Mucosa of rectum (tissue), 2 donors: ENCODE measurements around the gene MYCBPAP.
A peak's percentile ranks its signal among the peaks of the same experiment; 100 is the strongest.
"Not testable (repeated sequence)": the region's sequence is repeated elsewhere in the genome, so short reads cannot be mapped to it uniquely, and the experiment has no call there.

ENCODE experiments used
- H3K27ac ChIP-seq, 2 donors: one replicate each; pipeline ENCODE4 v1.7.0; 2013; ENCODE audit warnings: inconsistent platforms in 2 of 2, low read depth in 2 of 2, low read length in 2 of 2
- H3K27me3 ChIP-seq, 2 donors: one replicate each; pipeline ENCODE4 v1.7.0; 2013; ENCODE audit warnings: low read length in 2 of 2; ENCODE audit not compliant: control insufficient read depth in 2 of 2, insufficient read depth in 2 of 2
- H3K36me3 ChIP-seq, 2 donors: one replicate each; pipeline ENCODE4 v1.7.0; 2013; ENCODE audit warnings: low read length in 2 of 2; ENCODE audit not compliant: control insufficient read depth in 2 of 2, insufficient read depth in 2 of 2
- H3K4me1 ChIP-seq, 2 donors: one replicate each; pipeline ENCODE4 v1.7.0; 2013; ENCODE audit warnings: low read length in 2 of 2, mild to moderate bottlenecking in 1 of 2; ENCODE audit not compliant: control insufficient read depth in 2 of 2, insufficient read depth in 2 of 2
- H3K4me3 ChIP-seq, 2 donors: one replicate each; pipeline ENCODE4 v1.7.0; 2013; ENCODE audit warnings: low read length in 2 of 2
- H3K9ac ChIP-seq, 2 donors: one replicate each; pipeline ENCODE4 v1.7.0; 2013; ENCODE audit warnings: low read length in 2 of 2, low read depth in 1 of 2, mild to moderate bottlenecking in 1 of 2
- H3K9me3 ChIP-seq, 2 donors: one replicate each; pipeline ENCODE4 v1.7.0; 2013; ENCODE audit warnings: low read length in 2 of 2; ENCODE audit not compliant: control insufficient read depth in 2 of 2
- donor health status: healthy.
- donor health status: Normal muscosa, but diverticular disease.

Gene MYCBPAP

GRCh38 chr17:50471009-50471905 lies 37.0 kb upstream of the MYCBPAP start:
- H3K4me1 ChIP-seq = peaks cover 31 to 52% of the 10 kb centered on the region in 2 donors

GRCh38 chr17:50472286-50472685 lies 36.0 kb upstream of the MYCBPAP start:
- H3K27me3 ChIP-seq = peaks cover 0 to 3% of the 10 kb centered on the region in 2 donors
- H3K9me3 ChIP-seq = no peaks in the 10 kb centered on the region
- H3K4me3 ChIP-seq = no peak overlapping the region
- H3K27ac ChIP-seq = no peak overlapping the region
- H3K4me1 ChIP-seq = peaks cover 27 to 48% of the 10 kb centered on the region in 2 donors
- peaks cover 15 to 24% of the 10 kb centered on the region in 2 donors for H3K36me3 ChIP-seq
- no peak overlapping the region for H3K9ac ChIP-seq

More at GRCh38 chr17:50471009-50471905, 37.0 kb upstream of the MYCBPAP start:
- Histone ChIP-seq H3K9me3 (no peaks in the 10 kb centered on the region), H3K36me3 (peaks cover 15 to 24% of the 10 kb centered on the region in 2 donors), H3K9ac (peak overlapping the region in 1 of 2 donors; percentile 36), H3K27ac (peak overlapping the region; percentile 32 to 51), H3K27me3 (peaks cover 0 to 3% of the 10 kb centered on the region in 2 donors), H3K4me3 (no peak overlapping the region)

GRCh38 chr17:50472761-50473161 lies 35.5 kb upstream of the MYCBPAP start:
- not testable (repeated sequence) for H3K27ac ChIP-seq, H3K4me3 ChIP-seq, H3K27me3 ChIP-seq, H3K9ac ChIP-seq, H3K9me3 ChIP-seq
- peaks cover 26 to 44% of the 10 kb centered on the region in 2 donors for H3K4me1 ChIP-seq
- H3K36me3 ChIP-seq = peaks cover 15 to 24% of the 10 kb centered on the region in 2 donors

DNA sequence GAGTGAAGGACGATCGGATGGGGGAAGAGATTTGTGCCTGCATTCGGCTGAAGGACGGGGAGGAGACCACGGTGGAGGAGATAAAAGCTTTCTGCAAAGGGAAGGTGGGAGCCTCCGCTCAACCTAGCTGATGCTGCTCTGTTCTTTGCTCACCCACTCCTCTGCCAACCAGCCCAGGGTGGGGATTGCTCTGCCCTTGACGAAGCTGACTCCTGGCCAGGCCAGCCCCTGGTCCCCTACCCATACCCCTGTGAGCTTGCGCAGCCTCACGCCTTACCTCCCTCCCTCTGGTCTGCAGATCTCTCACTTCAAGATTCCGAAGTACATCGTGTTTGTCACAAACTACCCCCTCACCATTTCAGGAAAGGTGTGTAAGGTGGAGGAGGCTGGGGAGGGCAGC lies 34.3 kb upstream of the MYCBPAP start:
- Histone ChIP-seq H3K4me1 (peaks cover 29 to 44% of the 10 kb centered on the region in 2 donors), H3K9ac (no peak overlapping the region), H3K27ac (no peak overlapping the region)

GRCh38 chr17:50474523-50474922 lies 33.7 kb upstream of the MYCBPAP start:
- no peak overlapping the region for H3K4me3 ChIP-seq
- no peaks in the 10 kb centered on the region for H3K27me3 ChIP-seq
- no peak overlapping the region for H3K9ac ChIP-seq
- peaks cover 15 to 22% of the 10 kb centered on the region in 2 donors for H3K36me3 ChIP-seq
- peaks cover 26 to 39% of the 10 kb centered on the region in 2 donors for H3K4me1 ChIP-seq
- no peaks in the 10 kb centered on the region for H3K9me3 ChIP-seq
- no peak overlapping the region for H3K27ac ChIP-seq

More for the DNA sequence above, 34.3 kb upstream of the MYCBPAP start:
- Histone ChIP-seq H3K36me3 (peaks cover 15 to 22% of the 10 kb centered on the region in 2 donors), H3K27me3 (no peaks in the 10 kb centered on the region), H3K4me3 (no peak overlapping the region), H3K9me3 (no peaks in the 10 kb centered on the region)

- Histone ChIP-seq H3K4me1 (peaks cover 26 to 37% of the 10 kb centered on the region in 2 donors), H3K27ac (no peak overlapping the region), H3K4me3 (peak overlapping the region; percentile 18 to 60), H3K9me3 (no peaks in the 10 kb centered on the region), H3K9ac (no peak overlapping the region), H3K27me3 (no peaks in the 10 kb centered on the region), H3K36me3 (peaks cover 15 to 22% of the 10 kb centered on the region in 2 donors)
Observed at GRCh38 chr17:50475362-50475761, 32.9 kb upstream of the MYCBPAP start.

DNA sequence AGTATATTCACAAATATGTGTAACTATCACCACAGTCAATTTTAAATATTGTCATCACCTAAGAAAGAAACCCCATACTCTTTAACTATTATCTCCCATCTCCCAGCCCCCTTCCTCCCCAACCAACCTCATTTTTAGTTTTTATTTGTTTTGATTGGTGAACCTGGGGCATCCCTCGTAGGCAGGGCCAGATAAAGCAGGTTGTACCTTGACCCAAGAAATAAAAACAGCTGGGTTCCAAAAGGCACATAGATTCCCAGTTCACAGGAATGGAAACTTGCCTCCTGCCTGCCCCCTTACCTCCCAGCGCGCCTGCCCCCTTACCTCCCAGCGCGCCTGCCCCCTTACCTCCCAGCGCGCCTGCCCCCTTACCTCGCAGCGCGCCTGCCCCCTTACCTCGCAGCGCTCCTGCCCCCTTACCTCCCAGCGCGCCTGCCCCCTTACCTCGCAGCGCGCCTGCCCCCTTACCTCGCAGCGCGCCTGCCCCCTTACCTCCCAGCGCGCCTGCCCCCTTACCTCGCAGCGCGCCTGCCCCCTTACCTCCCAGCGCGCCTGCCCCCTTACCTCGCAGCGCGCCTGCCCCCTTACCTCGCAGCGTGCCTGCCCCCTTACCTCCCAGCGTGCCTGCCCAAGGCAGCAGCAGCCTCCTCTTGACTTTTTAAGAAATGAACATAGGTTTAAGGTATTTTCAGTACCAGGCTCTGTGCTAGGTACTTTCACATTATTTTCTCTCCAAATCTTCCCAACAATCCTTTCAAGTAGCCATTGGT lies 32.3 kb upstream of the MYCBPAP start:
- Histone ChIP-seq H3K4me3 (peak overlapping the region; percentile 45 to 72), H3K4me1 (peaks cover 20 to 31% of the 10 kb centered on the region in 2 donors), H3K36me3 (peaks cover 14 to 20% of the 10 kb centered on the region in 2 donors), H3K9ac (peak overlapping the region; percentile 35 to 74), H3K27ac (peak overlapping the region; percentile 78 to 81)
- H3K9me3 ChIP-seq, H3K27me3 ChIP-seq: not testable (repeated sequence)

DNA sequence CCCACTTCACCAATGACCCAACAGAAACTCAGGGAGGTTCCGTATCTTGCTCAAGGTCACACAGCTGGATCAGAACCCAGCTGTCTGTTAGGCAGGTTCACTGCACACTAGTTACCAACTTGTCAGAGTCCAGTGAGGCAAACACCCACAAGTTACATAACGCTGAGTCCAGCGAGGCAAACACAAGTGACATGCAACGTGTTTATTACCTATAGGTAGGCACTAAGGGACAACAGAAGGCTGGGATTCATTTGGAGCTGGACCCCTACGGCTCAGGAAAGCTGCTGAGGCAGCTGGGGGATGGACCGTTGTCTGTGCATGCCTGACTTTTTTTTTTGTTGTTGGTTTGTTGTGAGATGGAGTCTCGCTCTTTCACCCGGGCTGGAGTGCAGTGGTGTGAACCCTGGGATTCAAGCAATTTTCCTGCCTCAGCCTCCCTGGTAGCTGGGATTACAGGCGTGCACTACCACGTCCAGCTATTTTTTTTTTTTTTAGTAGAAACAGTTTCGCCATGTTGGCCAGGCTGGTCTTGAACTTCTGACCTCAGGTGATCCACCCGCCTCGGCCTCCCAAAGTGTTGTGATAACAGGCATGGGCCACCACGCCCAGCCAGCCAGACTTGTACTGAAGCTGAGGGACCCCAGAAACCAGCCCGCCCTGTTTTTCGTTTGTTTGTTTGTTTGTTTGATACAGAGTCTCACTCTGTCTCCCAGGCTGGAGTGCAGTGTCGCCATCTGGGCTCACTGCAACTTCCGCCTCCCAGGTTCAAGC lies 31.5 kb upstream of the MYCBPAP start:
- H3K27ac ChIP-seq = peak overlapping the region; percentile 78 to 81
- H3K9me3 ChIP-seq = no peaks in the 10 kb centered on the region
- peaks cover 8 to 12% of the 10 kb centered on the region in 2 donors for H3K36me3 ChIP-seq
- peak overlapping the region; percentile 35 to 74 for H3K9ac ChIP-seq
- H3K27me3 ChIP-seq = no peaks in the 10 kb centered on the region
- H3K4me3 ChIP-seq = peak overlapping the region; percentile 45 to 72
- H3K4me1 ChIP-seq = peaks cover 18 to 28% of the 10 kb centered on the region in 2 donors

DNA sequence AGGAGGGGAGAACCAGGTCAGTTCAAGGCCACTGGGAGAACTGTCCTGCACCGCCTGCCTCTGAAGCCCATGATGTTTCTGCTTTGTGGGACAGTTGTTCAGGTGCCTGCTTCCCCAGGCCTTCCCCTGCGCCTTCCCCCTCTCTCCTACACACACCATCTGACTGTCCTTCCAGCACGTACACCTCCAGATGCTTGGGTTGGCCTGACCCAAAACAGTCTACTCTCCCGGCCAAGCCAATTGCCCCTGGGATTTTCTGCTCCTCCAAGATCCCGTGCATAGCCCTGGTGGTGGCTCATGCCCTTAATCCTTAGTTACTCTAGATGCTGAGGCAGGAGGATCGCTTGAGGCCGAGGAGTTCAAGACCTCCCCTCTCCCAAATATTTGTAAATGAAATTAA lies 30.3 kb upstream of the MYCBPAP start:
- H3K9me3 ChIP-seq = no peaks in the 10 kb centered on the region
- peaks cover 5 to 10% of the 10 kb centered on the region in 2 donors for H3K36me3 ChIP-seq
- H3K4me1 ChIP-seq = peaks cover 23 to 32% of the 10 kb centered on the region in 2 donors
- no peaks in the 10 kb centered on the region for H3K27me3 ChIP-seq
- H3K27ac ChIP-seq = peak overlapping the region; percentile 85 to 86
- peak overlapping the region; percentile 65 to 83 for H3K9ac ChIP-seq
- peak overlapping the region in 1 of 2 donors; percentile 86 for H3K4me3 ChIP-seq
